GM18507 (cell line): ENCODE results near the gene TLL2.
"Not testable (repeated sequence)": the region's sequence is repeated elsewhere in the genome, so short reads cannot be mapped to it uniquely, and the experiment has no call there.

ENCODE experiments used
- DNase-seq: peaks from one replicate; pipeline ENCODE4 v3.0.0; 2011; ENCODE audit warnings: low read depth; ENCODE audit not compliant: insufficient read length; ENCODE audit errors: extremely low spot score
- FAIRE-seq: peaks from 2 replicates; lab custom pipeline; 2011; peaks lifted over from hg19 to GRCh38; lab: Jason Lieb, UNC

Gene TLL2

GRCh38 chr10:96513698-96514561, at the start of gene TLL2:
Gene TLL2, minus strand, starts transcription at chr10:96513926. Its CDS starts 241 bp downstream, at chr10:96513685.
- DNase-seq, result peak; percentile 68
- peak; percentile 73 for FAIRE-seq

- FAIRE-seq, result no peak
- DNase-seq, result no peak
Measured at GRCh38 chr10:96560966-96561887, 47.5 kb upstream of the TLL2 start.

- no peak for DNase-seq
Measured at GRCh38 chr10:96560489-96560888, 46.8 kb upstream of the TLL2 start.

GRCh38 chr10:96556003-96556402, 42.3 kb upstream of the TLL2 start:
- FAIRE-seq (no peak), DNase-seq (no peak)

More at GRCh38 chr10:96560489-96560888, 46.8 kb upstream of the TLL2 start:
- no peak for FAIRE-seq

DNA sequence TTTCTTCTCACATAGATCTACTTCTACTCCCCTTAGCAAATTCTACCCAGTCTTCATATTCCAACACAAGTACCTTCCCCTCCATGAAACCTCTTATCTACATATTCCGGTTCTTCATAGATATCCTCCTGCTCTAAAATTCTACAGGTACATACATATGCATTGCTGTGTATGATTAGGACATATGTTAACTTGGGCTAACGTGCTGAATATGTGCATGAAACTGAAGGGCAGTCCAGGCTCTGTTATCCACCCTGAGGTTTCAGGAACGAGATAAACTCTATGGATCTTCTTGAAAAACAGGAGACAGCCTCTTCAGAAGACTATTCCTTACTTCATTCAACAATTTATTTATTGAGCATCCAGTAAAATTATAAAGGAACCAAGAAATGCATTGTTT, 41.6 kb upstream of the TLL2 start:
- DNase-seq (no peak), FAIRE-seq (no peak)

DNA sequence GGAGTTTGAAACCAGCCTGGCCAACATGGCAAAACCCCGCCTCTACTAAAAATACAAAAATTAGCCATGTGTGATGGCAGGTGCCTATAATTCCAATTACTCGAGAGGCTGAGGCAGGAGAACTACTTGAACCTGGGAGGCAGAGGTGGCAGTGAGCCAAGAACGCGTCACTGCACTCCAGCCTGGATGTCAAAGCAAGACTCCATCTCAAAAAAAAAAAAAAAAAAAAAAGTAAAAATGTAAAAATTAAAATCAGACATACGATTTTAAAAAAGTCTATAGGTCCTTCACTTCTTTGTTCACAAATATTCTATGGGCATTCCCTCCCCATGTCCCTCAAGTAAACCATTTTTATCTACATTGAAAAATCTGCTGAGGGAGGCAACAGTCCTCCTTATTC, 34.9 kb upstream of the TLL2 start:
- DNase-seq, result no peak
- FAIRE-seq, result no peak

DNA sequence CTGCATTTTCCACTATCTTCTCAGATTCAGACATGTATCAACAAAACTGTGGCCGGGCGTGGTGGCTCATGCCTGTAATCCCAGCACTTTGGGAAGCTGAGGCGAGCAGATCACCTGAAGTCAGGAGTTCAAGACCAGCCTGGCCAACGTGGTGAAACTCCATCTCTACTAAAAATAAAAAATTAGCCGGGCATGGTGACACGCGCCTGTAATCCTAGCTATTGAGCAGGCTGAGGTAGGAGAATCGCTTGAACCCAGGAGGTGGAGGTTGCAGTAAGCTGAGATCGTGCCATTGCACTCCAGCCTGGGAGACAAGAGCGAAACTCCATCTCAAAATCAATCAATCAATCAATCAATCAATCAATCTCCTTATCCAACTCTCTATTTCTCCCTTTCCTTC, 31.8 kb upstream of the TLL2 start:
- not testable (repeated sequence) for DNase-seq, FAIRE-seq

DNA sequence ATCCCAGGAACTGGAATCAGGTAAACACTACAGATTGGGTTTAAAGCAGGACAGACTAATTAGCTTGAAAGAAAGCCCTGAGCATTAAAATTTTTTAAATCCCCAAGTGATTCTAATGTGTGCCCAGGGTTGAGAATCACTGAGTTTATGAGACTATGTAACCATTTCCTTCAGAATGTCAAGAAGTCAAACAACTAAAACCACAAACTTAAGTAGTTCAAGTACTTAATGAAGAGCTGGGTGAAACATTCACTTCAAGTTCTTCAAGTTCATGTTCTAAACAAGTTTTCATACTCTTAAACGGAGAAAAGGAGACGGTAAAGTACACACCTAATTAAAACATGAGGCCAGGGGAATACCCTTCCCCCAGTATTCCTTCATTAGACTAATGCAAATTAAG, 28.2 kb upstream of the TLL2 start:
- FAIRE-seq (no peak), DNase-seq (no peak)

- DNase-seq, result no peak
- no peak for FAIRE-seq
Measured at GRCh38 chr10:96540240-96540639, 26.5 kb upstream of the TLL2 start.

- no peak for FAIRE-seq
- no peak for DNase-seq
Measured at GRCh38 chr10:96538683-96539082, 25.0 kb upstream of the TLL2 start.

- FAIRE-seq (no peak), DNase-seq (no peak)
Measured at GRCh38 chr10:96536129-96536528, 22.4 kb upstream of the TLL2 start.

DNA sequence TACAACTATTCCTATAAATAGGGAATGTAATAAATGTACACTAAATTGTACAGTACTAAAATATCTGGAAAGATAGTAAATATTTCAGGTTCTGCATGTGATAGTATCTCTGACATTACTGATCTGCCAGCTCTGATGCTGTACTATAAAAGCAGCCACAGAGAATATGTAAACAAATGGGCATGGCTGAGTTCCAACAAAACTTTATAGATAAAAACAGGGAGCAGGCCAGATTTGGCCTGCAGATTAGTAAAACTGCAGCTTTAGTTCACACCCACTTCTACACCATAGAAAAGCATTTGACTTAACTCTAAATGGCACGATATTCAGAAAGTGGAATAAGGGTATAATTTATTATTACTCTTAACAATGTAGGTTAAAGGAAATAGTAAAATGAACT, 18.8 kb upstream of the TLL2 start:
- no peak for FAIRE-seq
- DNase-seq, result no peak

DNA sequence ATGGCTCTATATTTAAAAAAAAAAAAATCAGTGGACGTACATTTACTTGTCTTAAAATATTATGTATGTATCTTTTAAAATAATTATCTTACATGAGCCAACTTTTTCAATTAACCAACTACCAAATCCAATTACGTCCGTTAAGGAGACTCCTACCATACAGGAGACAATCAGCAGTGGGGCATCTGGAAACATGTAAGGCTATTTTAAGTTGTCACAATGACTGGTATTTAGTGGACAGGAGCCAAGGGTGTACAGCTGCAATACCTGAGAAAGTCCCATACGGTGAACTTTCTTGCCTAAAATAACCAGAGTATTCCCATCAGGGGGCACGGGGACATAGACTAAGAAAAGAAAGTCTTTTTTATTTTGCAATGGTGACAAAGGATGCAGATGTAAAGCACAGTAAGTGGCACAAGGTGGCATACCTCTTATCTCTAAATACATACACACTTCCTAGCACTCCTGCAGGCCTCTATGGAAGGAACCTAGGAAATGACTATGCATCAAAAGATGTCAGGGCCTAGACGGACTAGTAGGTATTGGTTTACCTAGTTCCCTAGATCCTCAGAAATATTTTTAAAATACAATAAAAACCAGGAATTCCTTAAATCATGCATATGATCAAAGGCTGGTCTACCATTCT, 16.0 kb upstream of the TLL2 start:
- FAIRE-seq (no peak), DNase-seq (no peak)

GRCh38 chr10:96524741-96525140, 11.0 kb upstream of the TLL2 start:
- FAIRE-seq, result no peak

GRCh38 chr10:96517284-96517683, 3.6 kb upstream of the TLL2 start:
- DNase-seq (no peak), FAIRE-seq (no peak)

More at GRCh38 chr10:96524741-96525140, 11.0 kb upstream of the TLL2 start:
- DNase-seq, result no peak

- FAIRE-seq (no peak), DNase-seq (no peak)
Measured at GRCh38 chr10:96516337-96516736, 2.6 kb upstream of the TLL2 start.

- FAIRE-seq, result no peak
Measured at GRCh38 chr10:96513305-96513697, 425 bp downstream of the TLL2 start.

GRCh38 chr10:96512524-96513304, 1.0 kb downstream of the TLL2 start:
- DNase-seq (no peak), FAIRE-seq (no peak)

More at GRCh38 chr10:96513305-96513697, 425 bp downstream of the TLL2 start:
- DNase-seq, result no peak
